OCI-LY1 (cell line): ENCODE measurements around the gene NFIA.

ENCODE experiments used
- CTCF ChIP-seq: fragments of 200-600 bp; sonication (generic), shearing (Covaris generic); IDR thresholded peaks from 2 replicates; pipeline ENCODE4 v1.5.1; 2017; ENCODE audit warnings: mild to moderate bottlenecking, antibody characterized with exemption, low read length, moderate library complexity, mixed read lengths
- EZH2 ChIP-seq: fragments of 200-600 bp; sonication (generic), shearing (Covaris generic); IDR thresholded peaks from 2 replicates; pipeline ENCODE4 v1.8.0; 2017; ENCODE audit warnings: borderline replicate concordance, mixed run types, mild to moderate bottlenecking, antibody characterized with exemption, low read length, moderate library complexity, mixed read lengths

DNA sequence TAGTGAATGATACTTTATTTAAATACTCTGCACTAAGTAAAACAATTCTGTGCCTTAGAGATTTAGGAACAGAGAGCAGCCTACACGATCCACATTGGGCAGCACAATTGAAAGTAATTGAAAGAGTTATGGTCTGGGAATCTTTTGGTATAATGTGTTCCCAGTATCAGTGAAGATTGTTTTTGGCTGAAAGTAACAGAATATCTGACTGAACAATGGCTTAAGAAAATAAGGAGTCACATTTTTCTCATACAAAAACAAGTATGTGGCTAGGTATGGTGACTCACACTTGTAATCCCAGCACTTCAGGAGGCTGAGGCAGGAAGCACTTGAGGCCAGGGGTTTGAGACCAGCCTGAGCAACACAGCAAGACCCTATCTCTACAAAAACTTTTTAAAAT lies 306.2 kb downstream of the NFIA start:
- TF ChIP-seq EZH2, result no peak
- TF ChIP-seq CTCF, result no peak
